GM23338 (cell line): ENCODE results near the gene WDHD1.

Experiments used
- CREB1 ChIP-seq: fragments of 250-450 bp; sonication (Bioruptor Pico); IDR thresholded peaks from 2 replicates; pipeline ENCODE4 v1.5.0; 2020; ENCODE audit warnings: low read depth, mild to moderate bottlenecking, moderate library complexity
- CTCF ChIP-seq, 2 experiments: fragments of 200-600 bp in 1 of 2; sonication (generic) in 1 of 2; conservative IDR thresholded peaks; 2 replicates each; pipeline versions ENCODE4 v1.5.1 to v1.6.1; 2016 to 2017; ENCODE audit warnings: antibody characterized with exemption in 2 of 2, low read depth in 2 of 2, mild to moderate bottlenecking in 2 of 2, moderate library complexity in 1 of 2
- EZH2phosphoT487 ChIP-seq: fragments of 200-600 bp; sonication (generic); IDR thresholded peaks from one replicate; pipeline ENCODE4 v1.8.1; 2018; ENCODE audit warnings: antibody characterized with exemption; ENCODE audit not compliant: unreplicated experiment
- POLR2AphosphoS5 ChIP-seq: IDR thresholded peaks from 2 replicates; pipeline ENCODE4 v1.6.1; 2016; ENCODE audit warnings: antibody characterized with exemption, low read depth
- REST ChIP-seq: IDR thresholded peaks from one replicate; pipeline ENCODE4 v1.6.1; 2018; ENCODE audit warnings: antibody characterized with exemption; ENCODE audit not compliant: unreplicated experiment

- TF ChIP-seq POLR2AphosphoS5 (no peak), CTCF (conservative IDR thresholded peaks at IDR 0.05; ENCODE audit: low read depth in 2 of 2) (no peak), EZH2phosphoT487 (no peak), CREB1 (CRISPR knock-in tag) (no peak), REST (no peak)
Observed at GRCh38 chr14:54946500-54946899, 80.4 kb downstream of the WDHD1 start.
